Activated CD8-positive, alpha-beta memory T cell treated with anti-CD3 and anti-CD28 coated beads for 24 hours (primary cell): ENCODE data around the gene PRCC.

Experiments
- DNase-seq: peaks from one replicate; pipeline ENCODE4 v3.0.0-alpha.2; 2020

PRCC gene

GRCh38 chr1:156765666-156766065 is 1.7 kb upstream of the PRCC start:
- DNase-seq, result no peak

- no peak for DNase-seq
These were observed 836 bp upstream of the PRCC start for GRCh38 chr1:156766298-156767100.

GRCh38 chr1:156767879-156768604 is 707 bp downstream of the PRCC start:
- peak; percentile 78 for DNase-seq

GRCh38 chr1:156768610-156769295 is 1.4 kb downstream of the PRCC start:
- no peak for DNase-seq

GRCh38 chr1:156772222-156772621 is 4.9 kb downstream of the PRCC start:
- DNase-seq, result no peak

GRCh38 chr1:156772728-156773497 is 5.6 kb downstream of the PRCC start:
- DNase-seq, result no peak

GRCh38 chr1:156773607-156774006 is 6.3 kb downstream of the PRCC start:
- DNase-seq, result no peak

GRCh38 chr1:156775799-156776198 is 8.5 kb downstream of the PRCC start:
- no peak for DNase-seq

GRCh38 chr1:156776942-156777341 is 9.6 kb downstream of the PRCC start:
- no peak for DNase-seq

- DNase-seq, result no peak
These were observed 10.2 kb downstream of the PRCC start for GRCh38 chr1:156777573-156777972.

- DNase-seq, result no peak
These were observed 14.4 kb downstream of the PRCC start for GRCh38 chr1:156781585-156782186.

- DNase-seq, result no peak
These were observed 18.1 kb downstream of the PRCC start for GRCh38 chr1:156785458-156785857.

- peak; percentile 43 for DNase-seq
These were observed 19.3 kb downstream of the PRCC start for GRCh38 chr1:156786640-156787039.

- DNase-seq, result no peak
These were observed 20.8 kb downstream of the PRCC start for GRCh38 chr1:156788136-156788535.

GRCh38 chr1:156789621-156790318 is 22.4 kb downstream of the PRCC start:
- DNase-seq, result no peak

GRCh38 chr1:156794506-156795373 is 27.4 kb downstream of the PRCC start:
- DNase-seq, result no peak

- DNase-seq, result no peak
These were observed 28.0 kb downstream of the PRCC start for GRCh38 chr1:156795374-156795733.

- DNase-seq, result no peak
These were observed 28.5 kb downstream of the PRCC start for GRCh38 chr1:156795787-156796186.

- no peak for DNase-seq
These were observed 29.2 kb downstream of the PRCC start for GRCh38 chr1:156796340-156797097.

GRCh38 chr1:156797212-156797871 is 30.0 kb downstream of the PRCC start:
- DNase-seq, result no peak
